Calu3 (cell line): ENCODE results near the gene EARS2. TPM values are rescaled to one million over a fixed set of nuclear protein-coding genes. Genes with fewer than 3 reads are reported as not detected.
A peak's percentile ranks its signal among the peaks of the same experiment; 100 is the strongest.

Experiments used
- BruUV-seq: library from RNA; stranded (reverse); fragments of 400-500 nt; replicated peaks from 2 replicates; lab custom pipeline; 2021; lab: Mats Ljungman, UMichigan
- CTCF ChIA-PET: fragments of 300-600 bp; sonication (Branson Sonifier 250); formaldehyde crosslinking; loops from one replicate; lab custom pipeline; 2022; ENCODE audit warnings: antibody characterized with exemption; lab: Charles Lee
- DNase-seq: peaks from one replicate; pipeline ENCODE4 v3.0.0; 2022
- H3K27ac Mint-ChIP-seq: one replicate; pipeline ENCODE4 v1.8.0; 2022; ENCODE audit warnings: mixed read lengths; ENCODE audit not compliant: unreplicated experiment
- H3K27me3 Mint-ChIP-seq: one replicate; pipeline ENCODE4 v1.8.0; 2022; ENCODE audit warnings: mixed read lengths; ENCODE audit not compliant: unreplicated experiment
- H3K36me3 Mint-ChIP-seq: one replicate; pipeline ENCODE4 v1.8.0; 2022; ENCODE audit warnings: mild to moderate bottlenecking, moderate library complexity, mixed read lengths; ENCODE audit not compliant: insufficient read depth, unreplicated experiment
- H3K4me1 Mint-ChIP-seq: one replicate; pipeline ENCODE4 v1.8.0; 2022; ENCODE audit warnings: mild to moderate bottlenecking, low read depth, mixed read lengths; ENCODE audit not compliant: unreplicated experiment
- H3K4me3 Mint-ChIP-seq: one replicate; pipeline ENCODE4 v1.8.0; 2022; ENCODE audit warnings: mild to moderate bottlenecking, low read depth, moderate library complexity, mixed read lengths; ENCODE audit not compliant: unreplicated experiment
- H3K9me3 Mint-ChIP-seq: one replicate; pipeline ENCODE4 v1.8.0; 2022; ENCODE audit warnings: low read depth, mixed read lengths; ENCODE audit not compliant: unreplicated experiment
- intact Hi-C: fragments of 100-400 bp; cut with micrococcal nuclease; formaldehyde crosslinking; loops from one replicate; pipeline ENCODE4 v1.10.0; 2022; ENCODE audit not compliant: unreplicated experiment
- total RNA-seq: library from RNA; stranded (reverse); gene quantifications from 2 replicates; pipeline ENCODE4 v1.2.3, GENCODE V29; 2022
- TF ChIP-seq, protein P1 (sequence below): fragments of 200-600 bp; IDR thresholded peaks from one replicate; pipeline ENCODE4 v1.8.0; 2022; ENCODE audit warnings: antibody characterized with exemption; ENCODE audit not compliant: unreplicated experiment

EARS2 gene
- total RNA-seq, 1 experiment from 2014 or later = 45.9 TPM

DNA sequence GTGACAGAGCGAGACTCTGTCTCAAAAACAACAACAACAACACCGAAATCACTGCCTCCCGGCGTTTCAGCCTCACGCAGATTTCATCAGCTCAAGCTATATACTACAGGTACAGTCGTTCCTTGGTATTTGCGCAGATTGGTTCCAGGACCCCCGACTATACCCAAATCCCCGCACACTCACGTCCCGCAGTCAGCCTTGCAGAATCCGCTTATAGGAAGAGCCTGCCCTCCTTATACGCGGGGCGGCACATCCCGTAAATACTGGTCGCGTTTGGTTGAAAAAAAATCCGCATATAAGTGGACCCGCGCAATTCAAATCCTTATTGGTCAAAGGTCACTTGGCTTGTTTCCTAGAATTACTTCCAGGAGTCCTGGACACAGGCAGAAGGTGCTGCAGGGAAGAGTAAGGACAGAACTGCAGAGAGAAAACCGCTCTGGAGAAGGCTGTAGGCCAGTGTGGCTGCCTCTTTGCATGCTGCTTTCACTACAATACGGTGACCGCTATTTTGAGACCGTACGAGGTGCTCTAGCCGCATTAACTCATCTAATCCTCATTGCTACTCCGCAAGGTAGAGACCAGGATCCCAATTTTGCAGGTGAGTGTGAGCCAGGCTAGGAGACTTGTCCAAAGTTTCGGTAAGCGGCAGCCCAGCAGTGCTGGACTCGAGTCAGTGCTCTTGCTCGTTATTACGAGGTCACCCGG, 38.2 kb upstream of the EARS2 start:
- H3K27me3 Mint-ChIP-seq = no peaks in the 10 kb centered on the region
- CTCF ChIA-PET = interaction anchor here (0.6 to 0.7 kb wide), 2 partner anchors 14 to 124 kb away, joined by 3 to 9 read pairs; no protein-coding TSS in a partner anchor
- H3K9me3 Mint-ChIP-seq = no peaks in the 10 kb centered on the region

DNA sequence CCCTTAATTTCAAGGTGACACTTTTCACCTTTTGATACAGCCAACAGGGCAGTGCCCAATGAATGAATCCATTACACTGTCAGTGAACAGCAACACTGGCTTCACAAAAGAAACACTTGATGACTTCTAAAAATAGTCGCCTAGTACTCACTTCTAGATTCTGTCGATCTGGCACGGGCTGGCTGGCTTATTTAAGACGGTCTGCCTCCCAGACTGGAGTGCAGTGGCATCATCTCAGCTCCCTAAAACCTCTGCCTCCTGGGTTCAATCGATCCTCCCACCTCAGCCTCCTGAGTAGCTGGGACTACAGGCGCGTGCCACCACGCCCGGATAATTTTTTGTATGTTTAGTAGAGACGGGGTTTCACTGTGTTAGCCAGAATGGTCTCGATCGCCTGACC, 37.0 kb upstream of the EARS2 start:
- peaks cover 61% of the 10 kb centered on the region for H3K36me3 Mint-ChIP-seq
- H3K27me3 Mint-ChIP-seq = no peaks in the 10 kb centered on the region
- no TSS peak for BruUV-seq
- intact Hi-C loops = no loop called here
- H3K4me1 Mint-ChIP-seq = peaks cover 9% of the 10 kb centered on the region
- TF ChIP-seq, protein P1, sequence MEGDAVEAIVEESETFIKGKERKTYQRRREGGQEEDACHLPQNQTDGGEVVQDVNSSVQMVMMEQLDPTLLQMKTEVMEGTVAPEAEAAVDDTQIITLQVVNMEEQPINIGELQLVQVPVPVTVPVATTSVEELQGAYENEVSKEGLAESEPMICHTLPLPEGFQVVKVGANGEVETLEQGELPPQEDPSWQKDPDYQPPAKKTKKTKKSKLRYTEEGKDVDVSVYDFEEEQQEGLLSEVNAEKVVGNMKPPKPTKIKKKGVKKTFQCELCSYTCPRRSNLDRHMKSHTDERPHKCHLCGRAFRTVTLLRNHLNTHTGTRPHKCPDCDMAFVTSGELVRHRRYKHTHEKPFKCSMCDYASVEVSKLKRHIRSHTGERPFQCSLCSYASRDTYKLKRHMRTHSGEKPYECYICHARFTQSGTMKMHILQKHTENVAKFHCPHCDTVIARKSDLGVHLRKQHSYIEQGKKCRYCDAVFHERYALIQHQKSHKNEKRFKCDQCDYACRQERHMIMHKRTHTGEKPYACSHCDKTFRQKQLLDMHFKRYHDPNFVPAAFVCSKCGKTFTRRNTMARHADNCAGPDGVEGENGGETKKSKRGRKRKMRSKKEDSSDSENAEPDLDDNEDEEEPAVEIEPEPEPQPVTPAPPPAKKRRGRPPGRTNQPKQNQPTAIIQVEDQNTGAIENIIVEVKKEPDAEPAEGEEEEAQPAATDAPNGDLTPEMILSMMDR = no peak
- H3K9me3 Mint-ChIP-seq = no peaks in the 10 kb centered on the region
- no peak overlapping the region for H3K27ac Mint-ChIP-seq
- H3K4me3 Mint-ChIP-seq = no peak overlapping the region
- DNase-seq = no peak
- CTCF ChIA-PET = no interaction called here

More for the DNA sequence above, 38.2 kb upstream of the EARS2 start:
- intact Hi-C loops = no loop called here
- TSS peak; percentile 42 for BruUV-seq
- DNase-seq = peak; percentile 3
- TF ChIP-seq, protein P1 = no peak
- Mint-ChIP-seq H3K36me3 (peaks cover 53% of the 10 kb centered on the region), H3K4me1 (peaks cover 9% of the 10 kb centered on the region), H3K27ac (peak overlapping the region; percentile 58), H3K4me3 (peak overlapping the region; percentile 81)

DNA sequence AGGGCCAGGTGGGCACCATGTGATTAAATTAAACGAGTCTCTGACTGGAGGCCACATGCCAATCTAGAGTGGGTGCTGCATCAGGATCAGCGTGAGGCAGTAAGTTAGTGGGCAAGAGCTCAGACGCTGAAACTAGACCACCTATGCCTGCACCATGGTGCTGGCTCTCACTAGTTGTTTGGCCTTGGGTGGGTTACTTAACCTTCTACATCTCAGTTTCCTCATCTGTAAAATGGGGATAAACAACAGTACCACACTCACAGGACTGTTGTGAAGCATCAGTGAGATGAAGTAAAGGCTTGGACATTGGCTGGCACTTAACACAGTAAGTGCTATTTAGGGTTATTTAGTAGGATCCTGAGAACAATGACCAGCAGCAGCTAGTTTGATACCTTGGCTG, 33.0 kb upstream of the EARS2 start:
- H3K36me3 Mint-ChIP-seq = peaks cover 68% of the 10 kb centered on the region
- BruUV-seq = no TSS peak

DNA sequence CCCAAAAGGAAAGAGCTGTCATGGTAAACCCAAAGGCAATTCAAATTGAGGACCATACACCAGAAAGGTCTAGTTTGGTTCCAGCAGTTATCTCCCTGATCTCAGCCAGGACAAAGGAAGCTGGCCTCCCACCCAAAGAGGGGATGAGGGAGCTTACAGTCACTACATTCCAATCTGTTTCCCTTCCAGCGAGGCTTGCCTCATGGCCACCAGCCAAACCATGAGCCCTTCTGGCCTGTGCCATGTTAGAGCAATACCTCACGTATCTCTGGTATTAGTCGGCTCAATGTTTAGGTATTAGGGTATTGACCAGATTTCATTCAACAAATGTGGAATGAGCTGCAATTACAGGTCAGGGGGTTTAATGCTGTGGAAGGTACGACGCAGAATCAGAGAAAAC, 30.6 kb upstream of the EARS2 start:
- CTCF ChIA-PET = no interaction called here
- peaks cover 67% of the 10 kb centered on the region for H3K36me3 Mint-ChIP-seq
- H3K4me1 Mint-ChIP-seq = peaks cover 9% of the 10 kb centered on the region
- BruUV-seq = no TSS peak
- TF ChIP-seq, protein P1 = no peak
- H3K27ac Mint-ChIP-seq = no peak overlapping the region
- H3K4me3 Mint-ChIP-seq = no peak overlapping the region
- intact Hi-C loops = no loop called here
- H3K27me3 Mint-ChIP-seq = no peaks in the 10 kb centered on the region
- no peaks in the 10 kb centered on the region for H3K9me3 Mint-ChIP-seq
- no peak for DNase-seq

More for the DNA sequence above, 33.0 kb upstream of the EARS2 start:
- peaks cover 9% of the 10 kb centered on the region for H3K4me1 Mint-ChIP-seq
- H3K27ac Mint-ChIP-seq = no peak overlapping the region
- CTCF ChIA-PET = no interaction called here
- no peaks in the 10 kb centered on the region for H3K9me3 Mint-ChIP-seq
- no peak for DNase-seq
- no peak overlapping the region for H3K4me3 Mint-ChIP-seq
- no peaks in the 10 kb centered on the region for H3K27me3 Mint-ChIP-seq
- intact Hi-C loops = no loop called here
- TF ChIP-seq, protein P1 = no peak
